Mesangial cell (primary cell): ENCODE measurements around the gene RIMBP3B. TPM values are rescaled to one million over a fixed set of nuclear protein-coding genes. Genes with fewer than 3 reads are reported as not detected.

ENCODE experiments used
- total RNA-seq: library from RNA; depleted of rRNA; stranded (reverse); fragments of >200 nt; gene quantifications from 2 replicates; pipeline ENCODE4 v1.2.3, GENCODE V29; 2015

The RIMBP3B gene
- total RNA-seq = not detected in 2 replicates

GRCh38 chr22:21383701-21384467 lies at the start of gene RIMBP3B:
Gene RIMBP3B (plus strand): TSS chr22:21383751. CDS start chr22:21383859, 108 bp downstream.

GRCh38 chr22:21417227-21417746 lies 33.7 kb downstream of the RIMBP3B start, which contains the start of gene HIC2:
Gene HIC2 (plus strand): TSS chr22:21417371. CDS start chr22:21442832, 25,461 bp downstream.

Other genes starting within 250 kb of the RIMBP3B start
- gene HIC2, start 33.6 kb downstream of the RIMBP3B start, total RNA-seq = 3.1 and 3.5 TPM in 2 replicates
- gene TMEM191C, start 83.6 kb downstream of the RIMBP3B start, total RNA-seq = 0.98 and 1.3 TPM in 2 replicates
- gene RIMBP3C, start 167.7 kb downstream of the RIMBP3B start, total RNA-seq = 0.13 and 0.33 TPM in 2 replicates
- 48.3 and 71.0 TPM in 2 replicates for gene UBE2L3, start 184.0 kb downstream of the RIMBP3B start, total RNA-seq
- gene YDJC, start 246.3 kb downstream of the RIMBP3B start, total RNA-seq = 60.8 and 90.0 TPM in 2 replicates
- gene CCDC116, start 249.0 kb downstream of the RIMBP3B start, total RNA-seq = 0.13 and 0.16 TPM in 2 replicates